ENCODE results near the gene PFN1. TPM values are rescaled to one million over a fixed set of nuclear protein-coding genes. Genes with fewer than 3 reads are reported as not detected.

The PFN1 gene
- total and polyA plus RNA-seq, 8 donors = 218 to 789 (median 594) TPM

DNA sequence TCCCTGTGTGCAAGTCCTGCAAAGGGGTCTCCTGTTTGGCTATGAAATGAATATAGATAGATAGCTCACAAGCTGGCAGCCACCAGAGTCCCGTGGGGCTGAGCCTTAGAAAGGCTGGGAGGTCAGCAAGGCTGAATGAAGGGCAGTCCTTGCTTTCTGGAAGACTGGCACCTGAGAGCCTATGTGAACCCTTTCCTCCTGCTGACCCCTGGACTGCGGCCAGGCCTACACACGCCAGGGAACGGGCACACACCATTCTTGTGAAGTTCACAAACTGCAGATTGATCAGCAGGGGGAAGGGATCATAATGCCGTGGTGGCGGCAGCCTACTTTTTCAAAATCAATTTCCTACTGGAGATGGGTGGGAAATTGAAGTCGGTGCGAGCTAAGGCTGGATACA is 50.0 kb downstream of the PFN1 start:
- intact Hi-C loops (cut with DNase I; ENCODE audit: low total_unique reads) = loop anchor here (10.0 kb wide), 1 partner anchor 164 kb away; the partner anchor contains the start of genes CXCL16, MED11 and ZMYND15
- 57 to 72% (median 66%) methylated on average over 8 of the region's 8 CpGs for WGBS, 5 donors
- peak overlapping the region in 1 of 4 donors; percentile 51 for H3K4me3 ChIP-seq
- DNase-seq = no peak
- peaks cover 0 to 36% (median 0%) of the 10 kb centered on the region in 3 donors for H3K27me3 ChIP-seq
- peaks cover 36 to 44% (median 42%) of the 10 kb centered on the region in 4 donors for H3K36me3 ChIP-seq
- peak overlapping the region in 1 of 5 donors; percentile 54 for H3K27ac ChIP-seq
- no peaks in the 10 kb centered on the region for H3K9me3 ChIP-seq
- TF ChIP-seq, protein P1, sequence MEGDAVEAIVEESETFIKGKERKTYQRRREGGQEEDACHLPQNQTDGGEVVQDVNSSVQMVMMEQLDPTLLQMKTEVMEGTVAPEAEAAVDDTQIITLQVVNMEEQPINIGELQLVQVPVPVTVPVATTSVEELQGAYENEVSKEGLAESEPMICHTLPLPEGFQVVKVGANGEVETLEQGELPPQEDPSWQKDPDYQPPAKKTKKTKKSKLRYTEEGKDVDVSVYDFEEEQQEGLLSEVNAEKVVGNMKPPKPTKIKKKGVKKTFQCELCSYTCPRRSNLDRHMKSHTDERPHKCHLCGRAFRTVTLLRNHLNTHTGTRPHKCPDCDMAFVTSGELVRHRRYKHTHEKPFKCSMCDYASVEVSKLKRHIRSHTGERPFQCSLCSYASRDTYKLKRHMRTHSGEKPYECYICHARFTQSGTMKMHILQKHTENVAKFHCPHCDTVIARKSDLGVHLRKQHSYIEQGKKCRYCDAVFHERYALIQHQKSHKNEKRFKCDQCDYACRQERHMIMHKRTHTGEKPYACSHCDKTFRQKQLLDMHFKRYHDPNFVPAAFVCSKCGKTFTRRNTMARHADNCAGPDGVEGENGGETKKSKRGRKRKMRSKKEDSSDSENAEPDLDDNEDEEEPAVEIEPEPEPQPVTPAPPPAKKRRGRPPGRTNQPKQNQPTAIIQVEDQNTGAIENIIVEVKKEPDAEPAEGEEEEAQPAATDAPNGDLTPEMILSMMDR (IDR thresholded peaks at IDR 0.05) = no peak
- TF ChIP-seq EP300 (IDR thresholded peaks at IDR 0.05) (no peak), POLR2A (IDR thresholded peaks at IDR 0.05) (no peak)
- H3K4me1 ChIP-seq = peaks cover 20 to 49% (median 39%) of the 10 kb centered on the region in 4 donors

DNA sequence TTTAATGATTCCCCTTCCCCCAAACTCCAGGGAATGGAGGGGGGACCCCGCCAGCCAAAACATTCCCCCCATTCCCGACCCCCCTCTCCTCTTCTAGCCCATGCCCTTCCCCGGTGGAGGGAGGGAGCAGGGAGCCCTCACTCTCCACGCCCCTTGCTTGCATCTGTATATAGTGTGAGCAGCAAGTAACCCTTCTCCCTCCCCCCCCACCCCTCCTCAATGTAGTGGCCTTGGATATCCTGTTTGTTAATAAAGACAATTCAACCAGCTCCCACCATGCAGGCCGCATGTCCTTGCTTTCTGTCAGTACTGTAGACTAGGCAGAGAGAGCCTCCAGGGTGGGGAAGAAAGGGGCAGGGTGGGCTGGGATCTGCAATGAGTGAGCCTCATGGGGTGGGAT is 50.5 kb downstream of the PFN1 start:
- intact Hi-C loops (cut with DNase I; ENCODE audit: low total_unique reads) = loop anchor here (10.0 kb wide), 1 partner anchor 163 kb away; the partner anchor contains the start of genes CXCL16, MED11 and ZMYND15
- no peak for DNase-seq
- Histone ChIP-seq H3K27ac (no peak overlapping the region), H3K4me1 (peaks cover 20 to 43% (median 33%) of the 10 kb centered on the region in 4 donors), H3K4me3 (no peak overlapping the region), H3K9me3 (no peaks in the 10 kb centered on the region), H3K27me3 (peaks cover 0 to 36% (median 0%) of the 10 kb centered on the region in 3 donors), H3K36me3 (peaks cover 41 to 50% (median 48%) of the 10 kb centered on the region in 4 donors)
- TF ChIP-seq POLR2A (IDR thresholded peaks at IDR 0.05) (no peak), POLR2AphosphoS5 (IDR thresholded peaks at IDR 0.05) (no peak), EP300 (IDR thresholded peaks at IDR 0.05) (no peak)
- TF ChIP-seq, protein P1 (IDR thresholded peaks at IDR 0.05) = no peak
- WGBS, 5 donors = 84 to 89% (median 85%) methylated on average over 5 of the region's 5 CpGs

DNA sequence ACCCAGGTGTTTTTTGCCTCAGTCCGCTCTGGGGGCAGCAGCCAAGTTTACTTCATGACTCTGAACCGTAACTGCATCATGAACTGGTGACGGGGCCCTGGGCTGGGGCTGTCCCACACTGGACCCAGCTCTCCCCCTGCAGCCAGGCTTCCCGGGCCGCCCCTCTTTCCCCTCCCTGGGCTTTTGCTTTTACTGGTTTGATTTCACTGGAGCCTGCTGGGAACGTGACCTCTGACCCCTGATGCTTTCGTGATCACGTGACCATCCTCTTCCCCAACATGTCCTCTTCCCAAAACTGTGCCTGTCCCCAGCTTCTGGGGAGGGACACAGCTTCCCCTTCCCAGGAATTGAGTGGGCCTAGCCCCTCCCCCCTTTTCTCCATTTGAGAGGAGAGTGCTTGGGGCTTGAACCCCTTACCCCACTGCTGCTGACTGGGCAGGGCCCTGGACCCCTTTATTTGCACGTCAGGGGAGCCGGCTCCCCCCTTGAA is 51.1 kb downstream of the PFN1 start:
- whole genome bisulfite sequencing, 5 donors = 76 to 80% (median 78%) methylated on average over 10 of the region's 10 CpGs
- peaks cover 46 to 55% (median 54%) of the 10 kb centered on the region in 4 donors for H3K36me3 ChIP-seq
- DNase-seq = no peak
- H3K27me3 ChIP-seq = peaks cover 0 to 36% (median 0%) of the 10 kb centered on the region in 3 donors
- TF ChIP-seq POLR2AphosphoS5 (IDR thresholded peaks at IDR 0.05) (no peak), POLR2A (IDR thresholded peaks at IDR 0.05) (no peak), EP300 (IDR thresholded peaks at IDR 0.05) (no peak)
- TF ChIP-seq, protein P1 (IDR thresholded peaks at IDR 0.05) = no peak
- H3K27ac ChIP-seq = no peak overlapping the region
- peaks cover 20 to 39% (median 31%) of the 10 kb centered on the region in 4 donors for H3K4me1 ChIP-seq
- H3K9me3 ChIP-seq = no peaks in the 10 kb centered on the region
- no peak overlapping the region for H3K4me3 ChIP-seq
- intact Hi-C loops (cut with DNase I; ENCODE audit: low total_unique reads) = loop anchor here (10.0 kb wide), 1 partner anchor 162 kb away; the partner anchor contains the start of genes CXCL16, MED11 and ZMYND15

DNA sequence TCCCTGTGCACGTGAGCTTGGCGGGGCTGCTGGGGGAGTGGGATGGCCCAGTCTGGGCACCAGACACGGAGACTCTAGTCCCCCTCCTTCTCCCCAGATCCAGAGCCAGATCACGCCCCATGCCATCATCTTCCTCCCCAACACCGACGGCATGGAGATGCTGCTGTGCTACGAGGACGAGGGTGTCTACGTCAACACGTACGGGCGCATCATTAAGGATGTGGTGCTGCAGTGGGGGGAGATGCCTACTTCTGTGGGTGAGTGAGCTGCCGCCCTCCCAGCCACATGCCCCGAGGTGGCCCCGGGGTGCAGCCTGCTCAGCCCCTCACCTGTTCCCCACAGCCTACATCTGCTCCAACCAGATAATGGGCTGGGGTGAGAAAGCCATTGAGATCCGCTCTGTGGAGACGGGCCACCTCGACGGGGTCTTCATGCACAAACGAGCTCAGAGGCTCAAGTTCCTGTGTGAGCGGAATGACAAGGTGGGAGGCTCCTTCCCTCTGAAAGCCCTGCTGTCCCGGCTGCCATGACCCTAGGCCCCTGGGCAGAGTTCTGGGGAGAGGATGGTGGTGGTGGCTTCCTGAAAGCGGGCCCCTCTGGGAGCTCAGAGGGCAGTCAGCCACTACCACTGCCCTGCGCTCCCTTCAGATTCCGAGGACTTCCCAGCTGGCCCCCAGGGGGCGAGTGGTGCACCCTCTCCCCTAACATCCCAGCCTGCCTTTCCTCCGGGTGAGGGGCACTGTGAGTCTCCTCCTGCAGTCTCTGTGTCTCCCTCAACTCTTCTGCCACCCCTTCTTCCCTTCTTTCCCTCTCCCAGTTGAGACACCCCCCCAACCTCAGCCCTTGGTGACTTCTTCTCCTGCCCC is 51.8 kb downstream of the PFN1 start:
- H3K27me3 ChIP-seq = peaks cover 0 to 33% (median 0%) of the 10 kb centered on the region in 3 donors
- intact Hi-C loops (cut with DNase I; ENCODE audit: low total_unique reads) = loop anchor here (10.0 kb wide), 1 partner anchor 162 kb away; the partner anchor contains the start of genes CXCL16, MED11 and ZMYND15
- TF ChIP-seq POLR2A (IDR thresholded peaks at IDR 0.05) (no peak), POLR2AphosphoS5 (IDR thresholded peaks at IDR 0.05) (no peak)
- no peak overlapping the region for H3K27ac ChIP-seq
- H3K4me3 ChIP-seq = no peak overlapping the region
- H3K4me1 ChIP-seq = peaks cover 20 to 34% (median 28%) of the 10 kb centered on the region in 4 donors
- H3K36me3 ChIP-seq = peaks cover 53 to 62% (median 60%) of the 10 kb centered on the region in 4 donors
- WGBS, 5 donors = 88 to 92% (median 90%) methylated on average over 24 to 27 of the region's 27 CpGs
- DNase-seq = no peak
- H3K9me3 ChIP-seq = no peaks in the 10 kb centered on the region
